Neutrophil (primary cell): ENCODE data around the gene THTPA.

Source experiments
- H3K27ac ChIP-seq: fragments of 200-600 bp; sonication (generic); 2 replicates; pipeline ENCODE4 v1.5.1; 2016; ENCODE audit warnings: mild to moderate bottlenecking, moderate library complexity
- H3K27me3 ChIP-seq: fragments of 200-600 bp; sonication (generic); 2 replicates; pipeline ENCODE4 v1.6.0; 2016; ENCODE audit warnings: mild to moderate bottlenecking
- H3K36me3 ChIP-seq: fragments of 200-600 bp; sonication (generic); 2 replicates; pipeline ENCODE4 v1.5.1; 2017
- H3K4me1 ChIP-seq, 2 experiments: fragments of 200-600 bp in 1 of 2; sonication (generic) in 1 of 2; 1 replicate in 1 of 2; 2 replicates in 1 of 2; pipeline versions ENCODE4 v1.5.1 to v1.6.1; 2013 to 2016; ENCODE audit warnings: low read depth in 1 of 2, low read length in 1 of 2, mild to moderate bottlenecking in 1 of 2, moderate library complexity in 1 of 2; ENCODE audit not compliant: control insufficient read depth in 1 of 2, insufficient read depth in 1 of 2
- H3K4me3 ChIP-seq, 2 experiments: fragments of 200-600 bp in 1 of 2; sonication (generic) in 1 of 2; 1 replicate in 1 of 2; 2 replicates in 1 of 2; pipeline ENCODE4 v1.5.1; 2013 to 2016; ENCODE audit warnings: low read depth in 1 of 2, low read length in 1 of 2, mild to moderate bottlenecking in 1 of 2, moderate library complexity in 1 of 2
- H3K9me3 ChIP-seq: fragments of 200-600 bp; sonication (generic); 2 replicates; pipeline ENCODE4 v1.5.1; 2016
- TF ChIP-seq, protein P1 (sequence below): fragments of 200-600 bp; sonication (generic); IDR thresholded peaks from 2 replicates; pipeline ENCODE4 v1.5.1; 2016; ENCODE audit warnings: antibody characterized with exemption

The THTPA gene

DNA sequence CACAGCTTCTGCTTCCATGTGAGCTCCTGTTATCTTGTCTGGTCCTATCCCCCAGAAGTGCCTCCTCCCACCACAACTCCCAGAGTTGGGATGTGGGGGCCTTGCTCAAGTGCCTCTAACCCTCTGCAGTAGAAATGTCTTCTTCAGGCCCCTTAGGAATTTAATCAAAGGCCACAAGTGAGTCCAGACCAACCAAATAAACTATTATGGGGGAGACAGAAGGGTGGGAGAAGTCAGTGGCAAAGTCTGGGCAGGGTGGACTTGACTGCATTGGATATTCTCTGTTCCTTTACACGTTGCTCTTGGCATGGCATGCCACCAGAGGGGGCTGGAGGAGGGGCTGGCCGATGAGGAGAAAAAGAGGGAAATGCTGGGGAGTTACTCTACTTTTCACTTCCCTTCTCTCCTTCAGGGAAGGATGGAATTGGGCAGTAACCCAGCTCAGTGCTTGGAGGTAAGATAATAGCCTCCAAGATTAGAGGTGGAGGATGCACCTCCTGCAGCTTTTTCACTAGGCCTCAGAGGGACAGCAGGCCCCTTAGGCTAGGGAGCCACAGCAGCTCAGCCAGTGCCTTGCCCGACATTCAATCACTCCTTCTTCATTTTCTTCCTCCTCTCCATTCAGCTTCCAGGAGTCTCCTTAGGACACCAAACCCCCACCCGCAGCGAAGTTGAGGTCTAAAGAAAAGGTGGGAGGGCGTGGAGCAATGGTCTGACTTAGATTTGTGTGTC is 12.7 kb downstream of the THTPA start:
- Histone ChIP-seq H3K36me3 (peaks cover 24% of the 10 kb centered on the region), H3K4me1 (peaks cover 29 to 37% of the 10 kb centered on the region in 2 experiments), H3K4me3 (no peak overlapping the region), H3K9me3 (no peaks in the 10 kb centered on the region), H3K27me3 (peaks cover 23% of the 10 kb centered on the region), H3K27ac (no peak overlapping the region)
- TF ChIP-seq, protein P1, sequence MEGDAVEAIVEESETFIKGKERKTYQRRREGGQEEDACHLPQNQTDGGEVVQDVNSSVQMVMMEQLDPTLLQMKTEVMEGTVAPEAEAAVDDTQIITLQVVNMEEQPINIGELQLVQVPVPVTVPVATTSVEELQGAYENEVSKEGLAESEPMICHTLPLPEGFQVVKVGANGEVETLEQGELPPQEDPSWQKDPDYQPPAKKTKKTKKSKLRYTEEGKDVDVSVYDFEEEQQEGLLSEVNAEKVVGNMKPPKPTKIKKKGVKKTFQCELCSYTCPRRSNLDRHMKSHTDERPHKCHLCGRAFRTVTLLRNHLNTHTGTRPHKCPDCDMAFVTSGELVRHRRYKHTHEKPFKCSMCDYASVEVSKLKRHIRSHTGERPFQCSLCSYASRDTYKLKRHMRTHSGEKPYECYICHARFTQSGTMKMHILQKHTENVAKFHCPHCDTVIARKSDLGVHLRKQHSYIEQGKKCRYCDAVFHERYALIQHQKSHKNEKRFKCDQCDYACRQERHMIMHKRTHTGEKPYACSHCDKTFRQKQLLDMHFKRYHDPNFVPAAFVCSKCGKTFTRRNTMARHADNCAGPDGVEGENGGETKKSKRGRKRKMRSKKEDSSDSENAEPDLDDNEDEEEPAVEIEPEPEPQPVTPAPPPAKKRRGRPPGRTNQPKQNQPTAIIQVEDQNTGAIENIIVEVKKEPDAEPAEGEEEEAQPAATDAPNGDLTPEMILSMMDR, result no peak

DNA sequence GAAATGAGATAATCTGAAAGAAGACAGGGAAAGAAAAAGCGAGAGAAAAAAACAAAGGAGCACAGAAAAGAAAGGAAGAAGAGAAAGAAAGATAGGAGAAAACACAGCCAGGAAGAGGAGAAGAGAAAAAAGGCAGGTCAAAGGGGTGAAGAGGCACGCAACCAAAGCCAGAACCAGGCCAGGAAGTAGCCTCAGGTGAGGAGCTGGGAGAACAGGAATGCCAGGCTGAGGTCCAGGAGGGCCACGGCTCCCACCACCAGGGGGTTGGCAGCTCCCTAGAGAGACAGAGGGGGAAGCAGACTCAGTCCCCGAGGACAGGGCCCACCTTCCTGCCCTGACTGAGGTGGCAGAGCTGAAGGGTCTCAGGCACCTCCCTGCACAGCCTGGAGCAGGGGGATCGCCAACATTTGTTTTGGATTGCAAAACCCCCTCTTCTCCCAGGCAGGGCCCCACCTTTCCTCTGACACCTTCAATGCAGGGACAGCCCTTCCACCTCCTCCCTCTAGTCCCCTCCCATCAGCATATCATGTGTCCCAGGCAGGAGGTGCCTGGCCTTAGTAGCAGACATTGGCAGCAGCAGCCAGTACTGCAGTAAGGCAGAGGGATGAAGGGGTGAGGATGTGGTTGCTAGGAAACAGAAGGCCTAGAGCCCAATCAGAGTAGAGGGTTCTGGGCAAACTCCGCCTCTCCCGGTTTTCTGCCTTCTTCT is 13.5 kb downstream of the THTPA start:
- H3K9me3 ChIP-seq, result no peaks in the 10 kb centered on the region
- H3K36me3 ChIP-seq, result peaks cover 16% of the 10 kb centered on the region
- H3K27me3 ChIP-seq, result peaks cover 31% of the 10 kb centered on the region
- TF ChIP-seq, protein P1, result no peak
- H3K4me3 ChIP-seq, result no peak overlapping the region
- H3K27ac ChIP-seq, result no peak overlapping the region
- H3K4me1 ChIP-seq, result peaks cover 29% of the 10 kb centered on the region in 2 experiments

DNA sequence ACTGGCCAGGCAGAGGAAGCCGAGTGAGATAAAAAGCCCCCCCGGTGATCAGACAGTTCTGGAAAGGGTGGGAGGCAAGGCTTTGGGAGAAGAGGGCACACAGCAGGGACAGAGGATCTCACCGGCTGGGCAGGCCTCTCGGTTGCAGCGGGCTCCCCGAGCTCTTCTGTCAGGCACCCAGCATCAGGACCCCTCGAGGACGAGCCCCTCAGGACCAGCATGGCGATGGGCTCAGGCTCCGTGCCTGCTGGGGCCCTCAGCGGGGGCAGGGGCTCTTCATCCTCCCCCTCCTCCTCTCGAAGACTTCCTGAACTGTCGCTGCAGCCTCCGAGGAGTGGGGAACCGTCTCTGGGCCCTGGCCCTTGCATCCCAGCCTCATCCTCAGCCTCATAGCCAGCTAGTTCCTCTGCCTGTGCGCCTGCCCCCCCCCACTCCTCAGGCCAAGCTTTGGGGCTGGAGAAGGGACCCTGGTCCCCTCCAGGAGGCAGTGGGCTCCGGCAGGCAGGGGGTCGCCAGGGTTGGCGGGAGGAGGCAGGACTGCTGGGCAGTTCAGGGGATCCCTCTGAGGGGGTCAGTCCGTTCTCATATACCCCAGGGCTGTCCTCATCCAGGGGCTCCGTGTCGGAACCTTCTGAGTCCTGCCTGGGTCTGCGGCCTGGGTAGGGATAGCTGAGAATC is 14.9 kb downstream of the THTPA start:
- Histone ChIP-seq H3K4me3 (no peak overlapping the region), H3K27ac (no peak overlapping the region), H3K9me3 (no peaks in the 10 kb centered on the region), H3K4me1 (peaks cover 21 to 28% of the 10 kb centered on the region in 2 experiments), H3K36me3 (peaks cover 2% of the 10 kb centered on the region), H3K27me3 (peaks cover 45% of the 10 kb centered on the region)
- TF ChIP-seq, protein P1, result no peak

DNA sequence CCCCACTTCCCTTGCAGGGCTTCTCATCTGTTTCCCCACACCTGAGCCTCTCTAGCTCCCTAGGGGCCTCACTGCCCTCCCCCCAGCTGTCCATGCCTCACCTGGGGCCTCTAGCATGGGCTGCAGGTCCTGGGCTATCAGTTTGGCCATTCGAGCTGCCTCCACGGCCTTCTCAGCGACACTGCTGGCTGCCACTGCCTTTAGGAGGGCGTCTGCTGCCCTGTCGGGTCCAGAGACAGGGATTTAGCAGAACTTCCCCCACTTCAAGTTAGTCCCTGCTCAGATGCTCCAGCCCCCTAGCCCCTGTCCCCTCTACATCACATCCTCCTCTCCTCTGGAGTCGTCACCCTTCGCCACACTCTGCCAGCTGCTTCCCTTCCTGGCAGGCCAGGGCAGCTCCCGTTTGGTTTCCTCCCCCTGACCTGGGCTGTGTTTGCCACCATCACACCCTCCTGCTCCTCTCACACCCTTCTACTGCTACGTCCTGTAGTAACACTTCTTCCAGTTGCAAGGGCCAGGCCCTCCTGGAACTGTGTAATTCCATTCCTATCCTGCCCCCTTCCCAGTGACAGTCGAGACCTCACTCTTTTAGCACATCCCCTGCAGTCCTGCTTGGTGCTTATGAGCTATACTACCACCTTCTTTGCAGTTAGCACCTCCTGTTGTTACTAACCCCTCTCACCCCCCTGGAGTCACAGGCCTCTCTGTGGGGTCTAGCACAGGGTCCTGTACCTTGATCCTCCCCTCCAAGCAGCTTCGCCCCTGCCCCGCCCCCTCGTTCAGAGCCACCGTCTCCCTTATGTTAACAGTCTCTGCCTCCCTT is 15.8 kb downstream of the THTPA start:
- Histone ChIP-seq H3K4me3 (no peak overlapping the region), H3K27ac (no peak overlapping the region), H3K4me1 (peaks cover 14 to 21% of the 10 kb centered on the region in 2 experiments)

DNA sequence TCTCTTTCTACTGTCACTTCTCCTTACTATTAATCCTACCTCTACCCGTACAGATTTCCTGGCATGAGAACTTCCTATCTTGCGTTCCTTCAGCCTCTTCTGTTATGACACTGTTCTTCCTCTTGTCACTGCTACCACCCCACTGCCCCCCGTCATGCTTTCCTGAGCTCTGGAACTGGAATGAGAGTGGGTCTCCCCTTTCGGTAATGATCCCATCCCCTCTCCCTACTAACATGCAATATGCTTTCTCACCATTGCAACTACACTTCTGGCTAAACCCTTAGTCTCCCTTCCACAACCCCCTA is 16.4 kb downstream of the THTPA start:
- Histone ChIP-seq H3K36me3 (no peaks in the 10 kb centered on the region), H3K4me1 (peaks cover 11 to 17% of the 10 kb centered on the region in 2 experiments), H3K9me3 (no peaks in the 10 kb centered on the region), H3K27me3 (peaks cover 60% of the 10 kb centered on the region), H3K27ac (no peak overlapping the region), H3K4me3 (no peak overlapping the region)
- TF ChIP-seq, protein P1, result no peak

More for the DNA sequence above, 15.8 kb downstream of the THTPA start:
- no peaks in the 10 kb centered on the region for H3K36me3 ChIP-seq
- TF ChIP-seq, protein P1, result no peak
- no peaks in the 10 kb centered on the region for H3K9me3 ChIP-seq
- H3K27me3 ChIP-seq, result peaks cover 54% of the 10 kb centered on the region
